Astrocyte (in vitro differentiated cells and primary cell): Measurements from ENCODE around the gene TBPL2.

Source experiments
- CTCF ChIP-seq: IDR thresholded peaks from 2 replicates; pipeline ENCODE4 v1.5.1; 2011; ENCODE audit warnings: low read depth, mild to moderate bottlenecking, inconsistent platforms, low read length, moderate library complexity; ENCODE audit not compliant: insufficient read depth
- EZH2 ChIP-seq: IDR thresholded peaks from 2 replicates; pipeline ENCODE4 v1.6.1; 2012; ENCODE audit warnings: mild to moderate bottlenecking, low read length, inconsistent platforms; ENCODE audit not compliant: insufficient read depth

- TF ChIP-seq CTCF (no peak), EZH2 (no peak)
These were observed 18.5 kb upstream of the TBPL2 start for GRCh38 chr14:55458800-55459515.
